H1 (cell line): Measurements from ENCODE around the gene PRSS36. TPM values are rescaled to one million over a fixed set of nuclear protein-coding genes. Genes with fewer than 3 reads are reported as not detected.

Experiments
- CTCF ChIA-PET: fragments of 300-600 bp; sonication (Branson Sonifier 250); formaldehyde crosslinking; loops from one replicate; lab custom pipeline; 2021; ENCODE audit not compliant: partially characterized antibody; lab: Charles Lee
- POLR2A ChIA-PET: fragments of 300-600 bp; sonication (Branson Sonifier 250); formaldehyde crosslinking; loops from one replicate; lab custom pipeline; 2021; ENCODE audit warnings: inconsistent platforms; ENCODE audit not compliant: partially characterized antibody; lab: Charles Lee
- DNase-seq, 2 experiments: peaks; one replicate each; pipeline versions ENCODE4 v3.0.0 to v3.0.0-alpha.2; 2010 to 2022; ENCODE audit warnings: low spot score in 2 of 2, low read depth in 1 of 2, mixed read lengths in 1 of 2
- FAIRE-seq: peaks from 2 replicates; lab custom pipeline; 2011; peaks lifted over from hg19 to GRCh38; lab: Jason Lieb, UNC
- H2AFZ ChIP-seq: 2 replicates; pipeline ENCODE4 v1.8.1; 2012; ENCODE audit warnings: low read length, inconsistent platforms
- H2AK5ac ChIP-seq: 2 replicates; pipeline ENCODE4 v1.6.1; 2013; ENCODE audit warnings: low read depth, low read length
- H2BK120ac ChIP-seq: replicated peaks from 2 replicates; pipeline ENCODE3; 2013; ENCODE audit warnings: low read depth, low read length, inconsistent platforms
- H2BK12ac ChIP-seq: 2 replicates; pipeline ENCODE4 v1.6.1; 2013; ENCODE audit warnings: low read depth, low read length
- H2BK15ac ChIP-seq: 2 replicates; pipeline ENCODE4 v1.6.1; 2013; ENCODE audit warnings: low read length
- H2BK20ac ChIP-seq: 2 replicates; pipeline ENCODE4 v1.6.1; 2013; ENCODE audit warnings: low read length
- H2BK5ac ChIP-seq: 2 replicates; pipeline ENCODE4 v1.6.1; 2013; ENCODE audit warnings: low read depth, low read length
- H3K14ac ChIP-seq: 2 replicates; pipeline ENCODE4 v1.6.1; 2013; ENCODE audit warnings: inconsistent platforms; ENCODE audit not compliant: insufficient read length
- H3K18ac ChIP-seq: 2 replicates; pipeline ENCODE4 v1.6.1; 2013; ENCODE audit warnings: low read length; ENCODE audit errors: extremely low read depth
- H3K23ac ChIP-seq: 2 replicates; pipeline ENCODE4 v1.6.1; 2013; ENCODE audit warnings: inconsistent platforms; ENCODE audit not compliant: insufficient read length
- H3K23me2 ChIP-seq: 2 replicates; pipeline ENCODE4 v1.6.1; 2013; ENCODE audit warnings: low read depth, low read length
- H3K27ac ChIP-seq: 2 replicates; pipeline ENCODE4 v1.6.1; 2011; ENCODE audit warnings: low read depth, low read length, inconsistent platforms
- H3K27me3 ChIP-seq, 4 experiments: replicated peaks in 1 of 4; 1 replicate in 1 of 4; 2 replicates in 3 of 4; pipeline versions ENCODE4 v1.6.1 to v1.8.1; 2011 to 2013; ENCODE audit warnings: low read length in 3 of 4, mild to moderate bottlenecking in 3 of 4, inconsistent platforms in 2 of 4, mixed read lengths in 2 of 4, moderate library complexity in 1 of 4; ENCODE audit not compliant: control insufficient read depth in 3 of 4, insufficient read depth in 3 of 4; ENCODE audit errors: extremely low read depth in 1 of 4
- H3K36me3 ChIP-seq, 4 experiments: 2 replicates each; pipeline versions ENCODE4 v1.6.1 to v1.8.1; 2011 to 2013; ENCODE audit warnings: mild to moderate bottlenecking in 4 of 4, low read length in 3 of 4, moderate library complexity in 2 of 4, control low read depth in 1 of 4, inconsistent platforms in 1 of 4; ENCODE audit not compliant: insufficient read depth in 4 of 4, control insufficient read depth in 2 of 4
- H3K4ac ChIP-seq: replicated peaks from 2 replicates; pipeline ENCODE3; 2013; ENCODE audit warnings: low read length, low read depth, mixed read lengths, inconsistent platforms; ENCODE audit not compliant: insufficient read length
- H3K4me1 ChIP-seq, 4 experiments: replicated peaks in 1 of 4; 1 replicate in 1 of 4; 2 replicates in 3 of 4; pipeline versions ENCODE4 v1.6.1 to v1.8.1; 2011 to 2013; ENCODE audit warnings: low read length in 3 of 4, inconsistent platforms in 2 of 4, mixed read lengths in 1 of 4; ENCODE audit not compliant: insufficient read depth in 4 of 4, control insufficient read depth in 3 of 4
- H3K4me2 ChIP-seq, 2 experiments: 2 replicates each; pipeline versions ENCODE4 v1.6.1 to v1.8.1; 2011 to 2013; ENCODE audit warnings: low read depth in 2 of 2, low read length in 2 of 2, control low read depth in 1 of 2, inconsistent platforms in 1 of 2, mild to moderate bottlenecking in 1 of 2; ENCODE audit not compliant: insufficient read depth in 1 of 2
- H3K4me3 ChIP-seq, 4 experiments: fragments of 200-600, 300-600 bp in 1 of 4; sonication (generic), shearing (Covaris generic), sonication (Bioruptor Twin) in 1 of 4; 2 replicates each; pipeline versions ENCODE4 v1.5.1 to v1.8.1; 2011 to 2016; ENCODE audit warnings: low read length in 4 of 4, low read depth in 3 of 4, control low read depth in 2 of 4, inconsistent platforms in 2 of 4, mild to moderate bottlenecking in 2 of 4, mixed read lengths in 1 of 4, moderate library complexity in 1 of 4; ENCODE audit not compliant: insufficient read depth in 2 of 4; ENCODE audit errors: extremely low read depth in 1 of 4
- H3K56ac ChIP-seq: replicated peaks from 2 replicates; pipeline ENCODE3; 2013; ENCODE audit warnings: low read depth, mild to moderate bottlenecking, mixed read lengths, low read length, inconsistent platforms; ENCODE audit not compliant: insufficient read length
- H3K79me1 ChIP-seq: 2 replicates; pipeline ENCODE4 v1.6.1; 2013; ENCODE audit warnings: low read depth, low read length, control low read depth
- H3K79me2 ChIP-seq, 2 experiments: 2 replicates each; pipeline versions ENCODE4 v1.6.1 to v1.8.1; 2012 to 2013; ENCODE audit warnings: low read length in 2 of 2, mild to moderate bottlenecking in 2 of 2, inconsistent platforms in 1 of 2; ENCODE audit not compliant: insufficient read depth in 2 of 2, control insufficient read depth in 1 of 2
- H3K9ac ChIP-seq, 4 experiments: replicated peaks in 1 of 4; 1 replicate in 1 of 4; 2 replicates in 3 of 4; pipeline versions ENCODE4 v1.6.1 to v1.8.1; 2011 to 2013; ENCODE audit warnings: low read depth in 3 of 4, low read length in 3 of 4, control low read depth in 2 of 4, mild to moderate bottlenecking in 2 of 4, moderate library complexity in 2 of 4, inconsistent platforms in 1 of 4; ENCODE audit errors: extremely low read depth in 1 of 4
- H3K9me3 ChIP-seq, 2 experiments: 2 replicates each; pipeline versions ENCODE4 v1.6.1 to v1.8.1; 2012 to 2013; ENCODE audit warnings: mild to moderate bottlenecking in 2 of 2, moderate library complexity in 2 of 2, control low read depth in 1 of 2, inconsistent platforms in 1 of 2, low read depth in 1 of 2, low read length in 1 of 2, mixed read lengths in 1 of 2; ENCODE audit not compliant: insufficient read depth in 2 of 2
- H4K20me1 ChIP-seq, 2 experiments: replicated peaks in 1 of 2; 2 replicates each; pipeline versions ENCODE3 to v1.8.1; 2011 to 2013; ENCODE audit warnings: inconsistent platforms in 2 of 2, low read length in 2 of 2, mild to moderate bottlenecking in 1 of 2; ENCODE audit not compliant: insufficient read depth in 2 of 2, control insufficient read depth in 1 of 2
- H4K5ac ChIP-seq: 2 replicates; pipeline ENCODE4 v1.6.1; 2013; ENCODE audit warnings: low read length, low read depth, mixed read lengths, inconsistent platforms; ENCODE audit not compliant: insufficient read length
- H4K8ac ChIP-seq: 2 replicates; pipeline ENCODE4 v1.8.0; 2013; ENCODE audit warnings: mild to moderate bottlenecking, moderate library complexity, low read length, inconsistent platforms; ENCODE audit not compliant: insufficient read depth; ENCODE audit errors: extremely low read depth
- H4K91ac ChIP-seq: replicated peaks from 2 replicates; pipeline ENCODE3; 2013; ENCODE audit warnings: low read length, mixed read lengths, inconsistent platforms; ENCODE audit not compliant: insufficient read length
- ASH2L ChIP-seq: fragments of 200-600, 300-600 bp; sonication (generic); IDR thresholded peaks from one replicate; pipeline ENCODE4 v1.7.1; 2017; ENCODE audit warnings: low read length
- CHD2 ChIP-seq: IDR thresholded peaks from 2 replicates; pipeline ENCODE4 v1.6.1; 2012; ENCODE audit warnings: low read length, improper control_type of control experiment
- EGR1 ChIP-seq: IDR thresholded peaks from 2 replicates; pipeline ENCODE4 v1.6.1; 2011; ENCODE audit warnings: low read depth, low read length, borderline replicate concordance
- JUND ChIP-seq: IDR thresholded peaks from 2 replicates; pipeline ENCODE4 v1.6.1; 2011; ENCODE audit warnings: mild to moderate bottlenecking, improper control_type of control experiment, low read length
- POU5F1 ChIP-seq: IDR thresholded peaks from 2 replicates; pipeline ENCODE4 v1.6.1; 2011; ENCODE audit warnings: low read depth, mild to moderate bottlenecking, low read length, moderate library complexity
- SIRT6 ChIP-seq: IDR thresholded peaks from one replicate; pipeline ENCODE4 v1.7.1; 2012; ENCODE audit warnings: low read length, inconsistent platforms
- SP2 ChIP-seq: IDR thresholded peaks from 2 replicates; pipeline ENCODE4 v1.6.1; 2012; ENCODE audit warnings: mild to moderate bottlenecking, low read length, inconsistent platforms
- ZNF274 ChIP-seq: IDR thresholded peaks from 2 replicates; pipeline ENCODE4 v1.7.0; 2012; ENCODE audit warnings: low read length, borderline replicate concordance; ENCODE audit errors: extremely low read depth
- WGBS, 2 experiments: shearing (Covaris generic) in 1 of 2; methylation state at CpG; one replicate each; pipeline versions ENCODE4 v1.1.6 to v1.1.7; 2013 to 2015; ENCODE audit warnings: low lambda C conversion rate in 2 of 2, mixed read lengths in 2 of 2, inconsistent platforms in 1 of 2, low coverage in 1 of 2, missing lambda C conversion rate in 1 of 2; ENCODE audit not compliant: insufficient replicate concordance in 2 of 2, insufficient coverage in 1 of 2, insufficient read length in 1 of 2; ENCODE audit errors: extremely low coverage in 1 of 2, missing lambda C conversion rate in 1 of 2; 5-methylcytosine and 5-hydroxymethylcytosine counted together
- polyA plus RNA-seq, 7 experiments: library from polyadenylated mRNA; depleted of rRNA in 3 of 7; stranded (reverse) in 5 of 7; unstranded in 2 of 7; fragments of >200 nt in 5 of 7; fragments of 200-250 nt in 2 of 7; gene quantifications; 1 replicate in 5 of 7; 2 replicates in 1 of 7; 4 replicates in 1 of 7; pipeline versions ENCODE4 v1.2.1 to v1.2.3, GENCODE V29; 2011 to 2013; ENCODE audit warnings: missing spikeins in 2 of 7, mixed read lengths in 2 of 7
- total RNA-seq: library from RNA; stranded (reverse); fragmentation: NEBNext Ultra II Directional; extraction: Animal tissue kit (Norgen Biotek cat#: 25700); gene quantifications from 2 replicates; pipeline ENCODE4 v1.2.1, GENCODE V29; 2021

PRSS36 gene
- total and polyA plus RNA-seq, 2 of the 8 experiments (the other 6 are each of a cell fraction or from before 2014, with no cell fraction given) = 1.3 to 1.9 TPM

- Histone ChIP-seq H3K79me2 (peaks cover 16 to 27% of the 10 kb centered on the region in 2 experiments), H3K4me3 (no peak overlapping the region), H3K23me2 (peaks cover 11% of the 10 kb centered on the region; the same call in 1 of the 2 replicates), H3K23ac (no peak overlapping the region), H3K27me3 (no peaks in the 10 kb centered on the region), H2AFZ (no peak overlapping the region), H2BK120ac (no peak overlapping the region), H3K9me3 (no peaks in the 10 kb centered on the region), H3K4me1 (peaks cover 0 to 4% (median under 1%) of the 10 kb centered on the region in 4 experiments; a peak in 3 of 7 replicates), H3K36me3 (peaks cover 0 to 5% (median 2%) of the 10 kb centered on the region in 4 experiments; a peak in 2 of 8 replicates), H2BK12ac (peak overlapping the region; percentile 85; the same call in 1 of the 2 replicates), H3K9ac (no peak overlapping the region), H2BK5ac (no peak overlapping the region), H3K79me1 (no peaks in the 10 kb centered on the region), H3K4me2 (no peak overlapping the region), H3K4ac (no peak overlapping the region), H4K5ac (no peak overlapping the region), H2AK5ac (no peak overlapping the region), H4K20me1 (peaks cover 10 to 11% of the 10 kb centered on the region in 2 experiments), H2BK20ac (0 out of 2 replicates have a peak overlapping the region, but pooled peaks have one; percentile 5), H3K14ac (no peak overlapping the region), H3K27ac (no peak overlapping the region), H4K91ac (no peak overlapping the region), H4K8ac (no peak overlapping the region), H3K18ac (no peak overlapping the region), H2BK15ac (no peak overlapping the region), H3K56ac (no peak overlapping the region)
- FAIRE-seq (no peak), DNase-seq (no peak)
- WGBS, 2 experiments = 80% methylated on average over 3 of the region's 3 CpGs; no CpG with 5 or more reads in 1 of the 2 experiments
- ChIA-PET CTCF (interaction anchor here (0.6 to 2.4 kb wide), 4 partner anchors 13 to 35 kb away, joined by 3 to 8 read pairs (median 4); no protein-coding TSS in a partner anchor), POLR2A (interaction anchor here (2.9 to 6.5 kb wide), 6 partner anchors 9 to 60 kb away, joined by 10 to 272 read pairs (median 61); partner anchors contain the start of genes KAT8, PRSS8 and PYCARD)
- TF ChIP-seq SIRT6 = no peak
- no peak for TF ChIP-seq ASH2L
- TF ChIP-seq EGR1 = no peak
- TF ChIP-seq JUND = no peak
- no peak for TF ChIP-seq SP2
- TF ChIP-seq ZNF274 = no peak
- TF ChIP-seq POU5F1 = no peak
- TF ChIP-seq CHD2 = no peak
Measured at GRCh38 chr16:31177136-31177535, 27.3 kb upstream of the PRSS36 start.
